Amygdala (tissue), 56 donors: ENCODE data around the gene CRABP1.

Source experiments
- DNase-seq, 56 donors: peaks; one replicate each; lab custom pipeline; 2025; lab: John Stamatoyannopoulos, UW

CRABP1 gene

DNA sequence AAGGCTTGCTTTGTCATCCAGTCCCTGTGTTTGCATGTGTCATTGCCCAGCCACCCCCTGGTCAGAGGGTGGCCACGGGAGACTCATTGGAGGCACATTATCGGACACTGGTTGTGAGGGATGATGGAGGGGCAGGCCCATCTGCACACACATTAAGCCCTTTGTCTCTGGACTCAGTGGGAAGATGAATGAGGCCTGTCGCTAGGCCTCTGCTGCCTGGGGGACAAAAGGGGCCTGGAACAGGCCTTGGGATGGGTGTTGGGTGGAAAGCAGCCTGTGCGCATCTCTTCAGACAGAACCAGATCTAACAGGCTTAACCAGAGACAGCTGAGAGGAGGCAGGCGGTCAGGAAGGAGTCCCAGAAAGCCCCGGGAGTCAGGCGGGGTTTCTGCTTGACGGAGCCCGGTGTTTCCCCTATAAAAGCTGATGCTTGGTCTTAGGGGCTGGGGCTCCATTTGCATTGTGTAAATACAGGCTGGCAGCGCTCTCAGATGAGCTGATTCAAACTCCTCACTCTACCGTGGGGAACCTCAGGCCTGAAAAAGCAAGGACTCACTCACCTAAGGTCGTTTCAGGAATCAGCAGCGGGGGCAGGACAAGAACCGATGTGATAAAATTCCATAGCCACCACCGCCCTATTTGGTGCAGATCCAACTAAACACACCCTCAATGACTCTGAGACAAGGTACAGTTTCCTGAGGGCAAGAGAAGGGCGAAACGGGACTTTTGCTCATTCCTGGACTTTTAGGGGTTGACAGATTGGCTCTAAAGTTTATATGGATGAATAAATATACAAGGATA lies 23.7 kb upstream of the CRABP1 start:
- peak in 51 of 56 donors; percentile 18 to 88 (median 65) for DNase-seq

DNA sequence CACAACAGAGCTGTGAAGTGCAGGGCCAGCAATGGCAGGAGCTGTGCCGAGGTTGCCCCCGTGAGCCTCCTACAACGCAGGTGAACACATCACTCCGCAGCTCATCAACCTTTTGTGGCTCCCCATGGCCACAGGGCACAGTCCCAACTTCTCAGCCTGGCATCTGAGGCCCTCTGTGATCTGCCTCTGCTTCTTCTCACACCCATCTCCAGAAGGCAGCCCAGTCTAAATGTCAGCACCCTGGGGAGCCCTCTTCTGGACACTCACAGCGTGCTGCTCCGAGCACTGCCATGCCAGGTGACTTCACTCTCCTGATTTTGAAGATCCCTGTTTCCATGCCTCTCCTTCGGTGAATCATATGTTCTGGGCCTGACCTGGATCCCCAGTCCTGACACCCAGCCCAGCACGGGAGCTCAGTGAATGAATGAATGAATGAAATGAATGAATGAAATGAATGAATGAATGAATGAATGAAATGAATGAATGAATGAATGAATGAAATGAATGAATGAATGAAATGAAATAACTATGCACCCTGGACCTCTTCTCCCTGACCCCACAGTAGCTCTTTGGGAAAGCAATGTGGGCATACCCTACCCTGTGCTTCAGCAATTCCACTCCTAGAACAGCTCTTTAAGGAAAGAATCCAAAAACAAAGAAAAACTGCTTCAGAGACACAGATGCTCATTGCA lies 22.9 kb upstream of the CRABP1 start:
- peak in 1 of 56 donors; percentile 15 for DNase-seq

DNA sequence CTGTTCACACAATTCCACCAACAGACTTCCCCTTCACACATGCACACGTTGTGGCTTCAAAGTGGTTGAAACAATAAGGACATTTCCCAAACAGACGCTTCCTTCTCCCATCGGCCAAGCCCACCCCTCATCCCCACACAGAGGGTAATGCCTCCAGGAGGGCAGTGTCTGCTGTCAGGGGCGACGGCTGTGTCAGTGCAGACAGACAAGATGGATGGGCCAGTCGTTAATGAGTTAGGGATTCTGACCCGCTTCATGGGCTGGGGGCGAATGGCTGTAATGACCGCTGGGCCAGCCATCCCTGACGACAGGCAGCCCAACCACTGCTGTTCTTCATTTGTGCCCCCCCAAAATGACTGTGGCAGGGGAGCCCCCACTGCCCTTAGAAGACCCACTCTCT lies 20.6 kb upstream of the CRABP1 start:
- no peak for DNase-seq

DNA sequence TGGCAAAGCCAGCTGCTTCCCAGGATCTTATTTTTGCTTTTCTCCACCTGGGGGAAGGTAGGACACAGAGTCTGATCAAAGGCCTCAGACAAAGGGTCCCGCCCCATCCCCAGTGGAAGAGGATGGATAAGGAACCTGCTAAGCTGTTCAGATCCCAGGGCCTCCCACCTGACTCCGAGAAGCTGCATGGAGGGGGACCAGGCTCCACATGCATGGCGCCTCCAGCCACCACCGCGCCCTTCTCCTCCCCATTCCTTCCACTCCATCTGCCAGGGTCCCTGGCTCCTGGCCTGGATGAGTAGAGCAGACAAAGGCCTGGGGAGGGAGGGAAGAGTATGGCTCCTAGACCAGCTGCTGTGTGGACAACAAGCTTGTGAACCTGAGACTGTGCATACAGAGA lies 20.0 kb upstream of the CRABP1 start:
- no peak for DNase-seq

DNA sequence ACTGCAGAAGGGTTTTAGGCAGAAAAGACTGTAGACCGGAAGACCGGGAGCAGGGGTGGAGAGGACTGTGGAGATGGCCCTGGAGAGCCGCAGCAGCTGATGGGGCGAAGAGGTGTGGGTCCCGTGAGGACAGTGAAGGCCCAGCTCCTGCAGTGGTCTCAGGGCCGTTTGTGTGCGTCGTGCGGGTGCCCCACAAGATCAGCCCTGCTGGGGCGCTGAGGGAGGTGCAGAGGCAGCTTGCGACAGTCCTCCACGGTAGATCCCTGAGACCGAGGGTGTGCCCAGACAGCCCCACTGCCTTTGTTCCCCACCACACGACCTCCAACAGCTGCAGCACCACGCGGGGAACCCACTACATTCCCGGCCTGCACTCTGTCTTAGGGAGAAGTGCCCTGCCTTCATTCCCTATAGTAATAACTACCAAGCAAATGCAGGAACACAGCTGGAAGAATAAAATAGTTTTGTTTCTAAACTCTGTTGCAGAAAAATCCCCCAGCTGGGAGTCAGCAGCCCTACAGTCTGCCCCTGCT lies 19.0 kb upstream of the CRABP1 start:
- DNase-seq = no peak

DNA sequence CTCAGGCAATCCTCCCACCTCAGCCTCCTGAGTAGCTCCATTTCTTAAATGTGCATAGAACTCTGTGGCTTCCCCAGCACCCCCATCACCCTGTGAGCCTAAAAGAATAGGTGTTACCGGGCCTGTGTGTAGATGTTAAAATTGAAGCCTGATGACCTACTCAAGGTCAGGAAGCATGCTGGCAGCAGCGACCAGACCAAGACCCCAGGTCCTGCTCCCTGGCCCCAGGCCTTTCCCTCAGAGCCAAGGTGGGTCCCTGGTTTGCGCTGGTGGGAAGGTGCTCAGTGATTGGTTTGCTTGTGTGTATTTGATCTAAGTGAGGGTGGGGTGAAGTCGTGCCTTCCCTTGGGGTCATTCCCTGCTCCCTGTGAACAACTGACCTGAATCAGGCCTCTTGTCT lies 18.4 kb upstream of the CRABP1 start:
- no peak for DNase-seq

DNA sequence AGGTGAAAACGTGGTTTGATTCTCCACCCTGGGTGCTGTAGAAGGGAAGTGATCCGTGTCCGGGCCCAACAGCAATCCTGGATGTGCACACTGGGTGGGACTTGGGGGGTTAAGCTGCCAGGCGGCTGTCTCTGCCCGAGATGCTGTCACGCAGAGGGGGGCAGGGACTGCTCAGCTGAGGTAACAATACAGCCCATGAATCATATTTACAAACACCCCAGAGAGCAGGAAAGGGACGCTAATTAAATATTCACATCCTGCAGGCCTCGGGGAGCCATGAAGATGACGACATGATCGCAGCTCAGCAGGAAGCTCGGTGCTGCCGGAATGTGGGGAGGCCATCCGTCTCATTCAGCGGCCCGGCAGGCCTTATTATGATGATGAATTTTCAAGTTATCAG lies 17.9 kb upstream of the CRABP1 start:
- no peak for DNase-seq

DNA sequence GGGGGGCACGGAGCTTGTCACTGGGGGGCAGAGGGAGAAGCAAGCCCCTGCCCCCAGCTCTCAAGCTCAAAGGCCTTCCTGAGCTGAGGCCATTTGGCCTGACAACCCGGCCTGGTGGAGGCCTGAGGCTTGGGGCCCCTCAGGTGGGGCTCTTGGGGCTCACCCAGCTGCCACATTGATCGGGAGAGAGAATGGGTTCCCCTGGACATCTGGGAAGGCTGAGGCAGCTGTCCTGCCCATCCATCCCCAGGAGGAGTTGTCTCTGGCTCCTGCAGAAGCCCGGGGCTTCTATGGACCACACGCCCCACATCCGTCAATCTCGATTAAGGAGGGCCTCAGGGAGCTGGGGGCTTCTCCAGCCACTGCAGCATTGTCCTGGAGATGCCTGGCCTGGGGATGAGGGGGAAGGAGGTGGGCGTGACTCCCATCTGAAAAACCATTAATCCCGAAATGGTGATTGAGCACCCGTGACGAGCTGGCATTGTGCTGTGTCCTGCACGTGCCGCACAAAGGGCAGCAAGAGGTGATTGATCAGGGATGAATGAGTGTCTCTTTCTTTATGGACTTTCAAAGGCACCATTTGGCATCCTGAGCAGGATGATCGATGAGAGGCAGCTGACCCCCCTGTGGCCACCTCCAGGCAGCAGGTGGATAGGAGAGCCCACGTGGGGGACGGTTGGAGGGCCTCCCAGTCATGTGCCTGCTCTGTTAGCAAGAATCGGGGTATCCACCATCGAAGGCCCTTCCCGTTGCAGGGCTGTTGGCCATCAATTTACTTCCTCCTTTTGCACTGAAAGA lies 17.2 kb upstream of the CRABP1 start:
- DNase-seq = no peak

DNA sequence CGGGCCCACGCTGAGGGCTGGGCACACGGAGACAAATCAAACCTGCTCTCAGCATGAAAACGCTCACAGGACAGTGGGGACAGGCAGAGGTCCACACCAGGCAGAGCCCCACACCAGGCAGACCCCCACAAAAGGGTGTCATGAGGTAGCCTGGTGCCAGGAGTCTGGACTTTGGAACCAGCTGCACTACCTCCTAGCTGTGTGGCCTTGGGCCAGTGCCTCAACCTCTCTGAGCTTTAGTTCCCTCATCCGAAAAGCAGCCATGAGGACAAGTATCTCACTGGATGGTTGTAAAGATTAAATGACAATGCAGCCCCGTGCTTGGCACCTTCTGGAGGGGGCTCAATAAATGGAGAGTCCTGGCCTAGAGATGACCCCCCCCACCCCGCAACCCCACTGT lies 16.5 kb upstream of the CRABP1 start:
- no peak for DNase-seq

DNA sequence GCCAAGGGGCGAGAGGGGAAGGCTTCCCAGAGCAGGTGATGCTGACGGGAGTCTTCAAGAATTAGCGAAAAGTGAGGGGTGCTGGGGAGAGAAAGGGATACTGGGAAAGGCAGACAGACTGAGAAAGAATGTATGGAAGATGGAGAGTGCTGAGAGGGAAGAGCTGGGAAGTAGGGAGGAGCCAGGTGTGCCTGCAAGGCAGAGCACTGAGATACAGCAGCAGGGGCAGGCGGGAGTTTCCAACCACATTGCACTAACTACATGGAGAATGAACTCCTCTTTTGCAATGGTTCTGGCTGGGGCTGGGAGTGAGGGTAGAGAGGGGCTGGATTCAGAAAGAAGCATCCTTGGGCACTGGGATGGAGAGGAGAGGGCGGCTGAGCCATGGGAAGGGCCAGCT lies 16.0 kb upstream of the CRABP1 start:
- DNase-seq = no peak

DNA sequence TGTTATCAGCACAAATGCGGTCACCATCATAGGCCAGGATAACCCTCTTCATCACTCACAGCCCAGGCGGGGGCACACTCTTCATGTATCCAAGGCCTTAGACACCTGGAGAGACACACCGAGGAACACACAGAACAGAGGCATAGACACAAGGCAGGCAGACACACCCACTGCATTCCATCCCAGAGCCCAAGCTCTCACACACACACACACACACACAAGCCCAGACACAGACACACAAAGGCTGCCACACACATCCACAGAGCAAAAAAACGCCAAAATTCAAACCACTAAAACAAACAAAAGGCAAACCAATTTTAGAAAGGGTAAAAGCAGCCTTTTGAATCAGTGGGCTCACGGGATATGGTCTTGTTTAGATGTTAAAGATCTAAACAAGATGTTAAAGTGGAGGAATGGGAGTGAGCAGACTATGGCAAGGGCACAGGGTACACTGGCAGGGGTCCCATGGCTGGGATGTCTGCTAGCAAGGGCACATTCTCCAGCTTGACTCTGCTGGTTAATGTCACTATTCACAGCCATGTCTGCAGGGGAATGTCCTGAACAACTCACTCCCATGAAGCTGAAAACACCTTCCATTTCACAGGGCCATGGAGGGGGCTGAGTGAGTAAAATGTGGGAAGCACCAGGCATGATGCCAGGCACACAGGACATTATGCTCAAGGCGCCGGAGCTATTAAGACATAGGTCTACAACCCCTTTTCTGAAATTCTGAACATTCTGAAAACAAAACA lies 14.9 kb upstream of the CRABP1 start:
- DNase-seq = no peak

DNA sequence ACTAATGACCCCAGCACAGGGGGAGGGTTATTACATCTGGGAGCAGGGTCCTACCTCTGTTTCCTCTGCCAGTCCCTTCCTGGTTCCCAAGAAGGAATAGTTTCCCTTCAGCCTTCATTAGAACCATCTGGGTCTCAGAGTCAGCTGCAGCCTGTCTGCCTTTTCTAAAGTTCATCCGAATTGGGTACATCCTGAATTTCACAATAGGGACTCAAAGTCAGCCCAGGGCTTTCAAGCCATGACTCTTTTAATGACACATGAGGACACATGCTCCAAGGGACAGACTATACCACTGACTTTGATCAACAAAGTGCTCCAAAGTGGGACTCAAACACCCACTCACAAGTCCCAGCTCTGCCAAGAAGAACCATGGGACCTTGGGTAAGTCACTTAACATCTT lies 12.7 kb upstream of the CRABP1 start:
- DNase-seq = no peak

DNA sequence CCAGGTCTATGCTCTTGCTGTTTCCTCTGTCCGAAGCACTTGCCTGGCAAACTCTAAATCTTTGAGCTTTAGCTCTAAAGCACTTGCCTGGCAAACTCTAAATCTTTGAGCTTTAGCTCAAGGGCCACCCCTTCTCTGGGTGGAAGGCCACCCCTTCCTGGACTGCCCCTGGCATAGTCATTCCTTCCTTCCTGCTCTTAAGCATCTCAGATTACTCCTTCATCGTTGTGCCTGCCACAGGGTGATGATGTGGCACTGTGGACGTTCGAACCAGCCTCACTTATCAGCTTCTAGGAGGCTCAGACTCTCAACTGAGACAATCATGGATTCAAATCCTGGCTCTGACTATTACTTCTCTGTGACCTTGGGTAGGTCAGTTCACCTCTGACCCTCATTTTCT lies 10.5 kb upstream of the CRABP1 start:
- DNase-seq = no peak

DNA sequence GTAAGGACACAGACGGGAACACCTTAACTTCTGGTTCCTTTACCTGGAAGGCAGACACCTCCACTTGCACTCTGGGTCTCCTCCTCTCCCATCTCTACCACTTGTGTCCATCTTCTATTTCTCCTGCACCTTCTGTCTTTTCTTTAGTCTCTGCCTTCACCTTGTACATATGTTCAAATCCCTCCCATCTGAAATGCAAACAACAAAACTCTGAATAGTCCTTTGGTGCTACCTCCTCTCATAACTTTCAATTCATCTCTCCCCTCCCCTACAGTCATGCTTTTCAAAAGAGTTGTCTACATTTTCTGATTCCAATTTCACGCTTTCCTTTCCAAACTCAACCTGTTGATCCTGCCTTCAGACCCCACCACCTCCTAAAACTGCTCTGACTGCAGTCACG lies 5.3 kb upstream of the CRABP1 start:
- no peak for DNase-seq

DNA sequence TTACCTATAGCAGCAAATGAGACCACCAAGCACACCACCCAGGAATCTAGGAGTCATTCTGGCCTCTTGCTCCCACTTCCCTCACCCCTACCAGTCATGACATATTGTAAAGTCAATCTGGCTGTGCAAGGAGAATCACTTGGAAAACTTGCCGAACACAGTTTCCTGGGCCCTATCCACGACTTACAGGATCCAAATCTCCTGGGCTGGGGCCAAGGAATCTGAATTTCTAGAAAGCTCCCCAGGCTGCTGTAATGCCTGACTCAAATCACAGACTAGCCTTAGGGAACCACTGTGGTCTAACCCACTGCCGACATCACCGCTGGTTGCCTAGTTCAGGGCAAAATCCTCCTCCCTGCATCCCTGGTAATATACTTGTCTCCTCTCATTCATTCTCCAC lies 4.2 kb upstream of the CRABP1 start:
- no peak for DNase-seq

DNA sequence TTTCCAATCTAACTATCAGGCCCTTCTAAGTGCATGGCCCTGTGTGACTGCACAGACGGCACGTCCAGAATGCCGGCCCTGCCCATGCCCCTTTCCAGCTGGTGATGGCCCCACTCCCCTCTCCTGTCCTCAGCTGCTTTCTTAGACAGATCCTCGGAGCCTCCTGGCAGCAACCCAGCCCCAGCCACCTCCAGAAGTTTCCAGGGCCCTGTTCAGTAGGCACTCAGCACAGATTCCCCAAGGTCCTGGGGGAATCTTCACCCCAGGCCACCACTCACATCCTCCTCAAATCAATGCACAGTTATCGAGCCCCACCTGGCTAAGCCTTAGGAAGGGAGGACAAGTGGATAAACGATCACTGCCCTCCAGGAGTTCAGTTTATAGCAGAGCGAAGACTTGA lies 1.4 kb upstream of the CRABP1 start:
- no peak for DNase-seq

DNA sequence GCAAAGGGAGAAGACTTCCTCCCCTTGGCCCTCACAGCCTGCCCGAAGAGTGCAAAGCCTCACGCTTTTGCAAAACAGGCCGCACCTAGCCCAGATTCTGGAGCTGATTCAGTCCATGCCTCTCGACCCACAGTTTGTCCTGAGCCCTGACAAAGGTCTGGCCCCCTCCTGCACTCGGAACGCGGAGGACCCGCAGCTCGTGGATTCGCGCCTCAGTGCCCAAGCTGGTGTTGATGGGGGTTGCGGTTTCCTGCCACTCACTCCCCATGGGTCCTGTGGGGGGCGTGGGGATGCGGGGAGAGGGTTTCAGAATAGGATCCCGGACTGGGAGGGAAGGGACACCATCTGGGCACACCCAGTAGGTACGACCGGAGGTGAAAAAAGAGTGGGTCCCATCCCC lies 594 bp upstream of the CRABP1 start:
- DNase-seq = no peak

DNA sequence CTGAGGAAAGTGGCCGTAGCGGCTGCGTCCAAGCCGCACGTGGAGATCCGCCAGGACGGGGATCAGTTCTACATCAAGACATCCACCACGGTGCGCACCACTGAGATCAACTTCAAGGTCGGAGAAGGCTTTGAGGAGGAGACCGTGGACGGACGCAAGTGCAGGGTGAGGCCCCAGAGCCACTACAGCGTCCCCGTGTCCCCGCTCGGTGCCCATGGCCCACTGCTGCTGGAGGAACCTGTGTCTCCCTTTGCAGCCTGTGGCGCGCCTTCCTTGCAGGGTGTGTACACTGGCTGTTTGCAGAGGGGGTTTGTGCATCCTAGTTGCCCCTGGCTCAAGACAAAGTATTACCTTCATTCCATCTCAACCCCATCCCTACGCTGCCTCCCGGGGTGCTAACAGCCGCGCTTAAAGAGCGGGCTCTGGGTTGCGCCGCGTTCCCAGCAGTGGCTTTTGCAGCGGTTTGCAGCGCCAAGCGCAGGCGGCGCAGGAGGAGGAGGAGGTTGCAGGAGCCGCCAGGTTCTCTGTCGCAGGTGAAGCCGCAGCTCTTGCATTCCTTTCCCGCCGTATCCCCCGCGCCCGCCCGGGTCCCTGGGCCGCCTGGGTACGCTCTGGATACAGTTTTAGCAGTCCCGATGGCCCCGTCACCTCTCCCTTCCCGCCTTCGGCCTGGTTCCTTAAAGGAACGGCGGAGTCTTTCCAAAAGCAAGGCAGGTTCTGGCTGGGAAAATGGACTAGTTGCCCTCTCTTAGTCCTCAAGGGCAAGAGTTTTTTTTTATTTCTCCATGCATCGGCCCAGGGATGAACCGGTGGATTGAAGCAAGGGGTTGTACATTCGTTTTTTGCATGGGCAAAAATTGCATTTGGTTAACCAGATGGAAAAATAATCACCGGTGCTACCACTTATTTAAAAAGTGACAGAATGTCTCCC lies 1.2 kb downstream of the CRABP1 start:
- peak in 1 of 56 donors; percentile 3 for DNase-seq

DNA sequence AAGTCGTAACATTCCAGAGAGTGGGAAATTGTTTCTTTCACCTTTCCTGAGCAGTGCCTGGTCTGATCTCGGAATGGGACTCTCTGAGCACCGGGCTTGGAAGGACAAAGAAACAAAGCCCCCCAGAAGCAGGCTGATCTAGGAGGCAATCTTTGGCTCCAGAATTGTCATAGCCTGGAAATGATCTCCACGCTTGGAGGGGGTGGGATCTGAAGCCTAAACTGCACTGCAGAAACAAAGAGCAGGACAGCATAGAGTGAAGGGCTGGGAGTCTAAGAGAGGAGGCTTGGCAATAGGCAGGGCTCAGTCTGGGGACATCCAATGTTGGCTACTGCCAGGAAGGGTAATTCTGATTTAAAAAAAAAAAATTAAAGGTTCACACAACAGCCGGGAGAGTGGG lies 1.9 kb downstream of the CRABP1 start:
- DNase-seq = no peak
